ES-I3 (cell line): ENCODE measurements around the gene AKAP13.

Experiments used
- H3K36me3 ChIP-seq: 2 replicates; pipeline ENCODE4 v1.6.1; 2013; ENCODE audit warnings: mild to moderate bottlenecking, low read length, control low read depth, moderate library complexity; ENCODE audit not compliant: insufficient read depth
- H3K4me1 ChIP-seq: 2 replicates; pipeline ENCODE4 v1.6.1; 2013; ENCODE audit warnings: mild to moderate bottlenecking, control low read depth, low read length; ENCODE audit not compliant: insufficient read depth
- H3K9ac ChIP-seq: 2 replicates; pipeline ENCODE4 v1.6.1; 2013; ENCODE audit warnings: low read depth, mild to moderate bottlenecking, low read length, moderate library complexity
- H3K9me3 ChIP-seq: 2 replicates; pipeline ENCODE4 v1.6.1; 2013; ENCODE audit warnings: mild to moderate bottlenecking, low read length, moderate library complexity; ENCODE audit not compliant: control insufficient read depth, insufficient read depth

The AKAP13 gene

DNA sequence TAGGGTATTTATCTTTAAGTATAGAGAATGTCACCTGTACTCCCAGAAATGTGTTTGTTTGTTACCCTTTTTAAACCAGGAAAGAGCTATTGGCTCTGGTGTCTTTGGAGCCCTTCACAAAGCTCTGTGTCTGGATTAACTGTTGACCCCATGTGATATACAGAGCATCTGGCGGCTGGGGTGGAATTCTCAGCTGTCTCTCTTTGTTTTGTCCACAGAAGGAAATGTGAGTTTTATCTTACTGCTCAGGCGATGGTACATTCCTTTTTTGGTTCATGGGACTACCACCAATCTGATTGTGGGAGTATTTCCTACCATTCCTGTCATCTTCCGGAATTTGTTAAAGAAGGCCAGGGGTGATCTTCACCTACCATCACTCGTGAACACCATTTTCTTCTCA, 120.3 kb downstream of the AKAP13 start:
- H3K9me3 ChIP-seq = no peaks in the 10 kb centered on the region
- H3K36me3 ChIP-seq = no peaks in the 10 kb centered on the region
- H3K4me1 ChIP-seq = peaks cover 18% of the 10 kb centered on the region
- H3K9ac ChIP-seq = no peak overlapping the region

DNA sequence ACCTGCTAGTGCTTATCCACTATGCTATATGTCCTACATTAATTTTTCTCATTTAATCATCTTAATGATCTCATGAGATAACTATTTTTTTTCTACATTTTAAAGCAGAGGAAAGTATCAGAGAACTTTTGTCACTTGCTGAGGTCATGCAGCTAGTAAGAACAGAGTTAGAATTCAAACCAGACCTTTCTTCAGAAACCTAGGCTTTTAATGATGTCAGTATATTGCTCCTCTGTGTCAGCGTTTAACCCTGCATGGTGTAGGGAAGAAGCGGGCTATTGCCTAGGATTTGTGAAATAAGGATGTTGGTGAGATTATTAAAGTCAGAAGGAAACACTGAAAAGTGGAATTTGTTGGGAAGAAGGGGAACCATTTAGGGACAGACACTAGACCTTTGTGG, 121.2 kb downstream of the AKAP13 start:
- peaks cover 18% of the 10 kb centered on the region for H3K4me1 ChIP-seq
- H3K36me3 ChIP-seq = no peaks in the 10 kb centered on the region
- no peaks in the 10 kb centered on the region for H3K9me3 ChIP-seq
- H3K9ac ChIP-seq = no peak overlapping the region

DNA sequence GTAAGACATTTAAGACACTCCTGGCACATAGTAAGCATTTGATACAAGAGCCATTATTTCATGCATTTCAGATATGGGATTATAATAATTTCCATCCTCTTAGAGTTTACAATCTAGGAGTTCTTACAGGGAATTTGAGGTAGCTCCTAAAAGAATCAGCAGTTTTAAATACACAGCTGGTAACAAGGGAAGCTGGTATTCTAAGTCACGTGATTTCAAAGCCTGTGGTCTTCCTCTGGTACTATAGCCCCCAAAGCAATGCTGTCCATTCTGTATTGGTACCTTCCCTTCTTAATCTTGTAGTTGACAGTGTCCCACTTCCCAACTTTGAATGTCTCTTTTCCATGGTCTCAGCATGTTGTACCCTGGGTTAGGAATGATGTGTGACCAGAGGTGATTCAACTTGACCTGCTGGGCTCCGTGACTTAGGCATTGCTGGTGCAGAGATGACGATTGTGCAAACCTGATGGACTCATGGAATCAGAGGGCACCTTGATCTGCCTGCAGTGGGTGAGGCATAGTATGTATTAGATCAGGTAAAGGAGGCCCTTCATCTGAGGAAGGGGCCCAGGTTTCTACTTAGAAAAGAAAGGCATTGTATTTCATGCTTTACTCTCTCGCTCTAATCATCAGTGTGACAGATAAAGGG, 122.9 kb downstream of the AKAP13 start:
- no peak overlapping the region for H3K9ac ChIP-seq

GRCh38 chr15:85504749-85505676, 124.6 kb downstream of the AKAP13 start:
- Histone ChIP-seq H3K9me3 (no peaks in the 10 kb centered on the region), H3K9ac (no peak overlapping the region), H3K36me3 (no peaks in the 10 kb centered on the region), H3K4me1 (0 out of 2 replicates have a peak, but pooled peaks cover 2% of the 10 kb centered on the region)

More for the DNA sequence above, 122.9 kb downstream of the AKAP13 start:
- Histone ChIP-seq H3K36me3 (no peaks in the 10 kb centered on the region), H3K4me1 (peaks cover 17% of the 10 kb centered on the region), H3K9me3 (no peaks in the 10 kb centered on the region)

DNA sequence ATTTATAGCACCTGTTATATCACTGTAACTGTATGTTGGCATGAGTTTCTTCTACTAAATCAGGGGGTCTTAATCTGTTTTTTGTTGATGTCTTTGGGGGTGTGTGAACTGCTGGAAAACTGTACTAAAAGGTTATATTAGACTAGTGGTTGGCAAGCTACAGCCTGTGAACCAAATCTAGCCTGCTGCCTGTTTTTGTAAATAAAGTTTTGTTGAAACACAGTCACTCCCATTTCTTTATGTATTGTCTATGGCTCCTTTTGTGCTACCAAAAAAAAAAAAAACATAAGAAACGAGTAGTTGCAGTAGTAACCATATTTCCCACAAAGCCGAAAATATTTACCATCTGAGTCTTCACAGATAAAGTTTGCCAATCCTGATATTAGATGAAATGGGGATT, 126.7 kb downstream of the AKAP13 start:
- Histone ChIP-seq H3K9ac (no peak overlapping the region), H3K4me1 (no peaks in the 10 kb centered on the region), H3K36me3 (no peaks in the 10 kb centered on the region), H3K9me3 (no peaks in the 10 kb centered on the region)

- no peaks in the 10 kb centered on the region for H3K36me3 ChIP-seq
- H3K9ac ChIP-seq = no peak overlapping the region
- H3K9me3 ChIP-seq = no peaks in the 10 kb centered on the region
- H3K4me1 ChIP-seq = no peaks in the 10 kb centered on the region
These were observed 129.6 kb downstream of the AKAP13 start for GRCh38 chr15:85509973-85510372.

DNA sequence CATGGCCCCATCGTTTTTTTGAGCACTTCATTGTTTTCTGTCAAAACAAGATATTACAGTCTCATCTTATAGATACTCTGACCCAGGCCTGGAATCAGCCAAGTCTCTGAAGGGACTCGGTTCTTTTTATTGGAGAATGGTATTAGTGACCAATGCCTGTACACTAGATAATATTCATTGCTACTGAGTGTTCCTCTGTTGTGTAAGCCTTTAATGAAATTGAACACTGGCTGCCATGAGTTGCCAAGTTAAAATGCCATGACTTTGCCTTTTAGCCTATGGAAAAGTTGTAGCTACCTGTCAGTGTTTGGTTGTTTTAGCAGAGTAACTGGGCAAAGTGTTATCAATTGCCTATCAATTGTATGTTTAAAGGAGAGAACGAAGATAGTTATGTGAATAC, 134.0 kb downstream of the AKAP13 start:
- Histone ChIP-seq H3K36me3 (no peaks in the 10 kb centered on the region), H3K9me3 (no peaks in the 10 kb centered on the region), H3K4me1 (peaks cover 7% of the 10 kb centered on the region; the same call in 1 of the 2 replicates), H3K9ac (no peak overlapping the region)

DNA sequence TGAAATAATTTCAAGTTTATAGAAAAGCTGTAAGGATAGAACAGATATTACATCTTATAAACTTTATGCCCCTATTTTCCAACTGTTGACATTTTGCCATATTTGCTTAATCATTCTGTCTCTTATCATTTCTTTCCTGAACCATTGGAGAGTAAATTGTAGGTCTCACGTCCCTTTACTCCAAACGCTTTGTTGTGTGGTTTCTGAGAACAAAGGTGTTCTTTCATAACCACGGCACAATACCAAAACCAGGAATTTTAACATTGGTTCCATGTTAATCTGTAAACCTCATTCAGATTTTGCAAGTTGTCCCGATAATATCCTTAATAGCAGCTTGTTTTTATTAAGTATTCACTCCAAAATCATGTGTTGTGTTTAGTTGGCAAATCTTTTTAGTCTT, 134.8 kb downstream of the AKAP13 start:
- Histone ChIP-seq H3K36me3 (no peaks in the 10 kb centered on the region), H3K9me3 (no peaks in the 10 kb centered on the region), H3K9ac (no peak overlapping the region), H3K4me1 (peaks cover 7% of the 10 kb centered on the region; the same call in 1 of the 2 replicates)

DNA sequence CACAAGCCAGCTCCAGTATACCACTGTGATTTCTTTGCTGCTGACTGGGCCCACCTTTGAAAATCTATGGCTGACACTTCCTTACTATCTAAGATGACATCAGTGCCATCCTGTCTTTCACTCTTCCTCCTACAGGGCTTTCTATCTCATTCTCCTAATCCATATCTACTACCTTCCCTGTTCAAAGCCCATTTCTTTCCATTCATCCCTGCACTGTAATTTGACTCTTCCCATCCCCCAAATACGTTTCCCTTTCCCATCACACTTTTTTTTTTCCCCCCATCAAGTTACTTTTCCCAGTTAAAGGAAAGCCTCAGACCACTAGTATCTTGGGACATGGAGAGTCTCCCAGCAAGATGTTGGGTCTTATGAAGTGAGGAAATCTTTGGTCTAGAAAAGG, 136.7 kb downstream of the AKAP13 start:
- H3K4me1 ChIP-seq = peaks cover 7% of the 10 kb centered on the region; the same call in 1 of the 2 replicates
- H3K9ac ChIP-seq = no peak overlapping the region
- no peaks in the 10 kb centered on the region for H3K9me3 ChIP-seq
- no peaks in the 10 kb centered on the region for H3K36me3 ChIP-seq

GRCh38 chr15:85518979-85519761, 138.8 kb downstream of the AKAP13 start:
- Histone ChIP-seq H3K36me3 (no peaks in the 10 kb centered on the region), H3K9ac (no peak overlapping the region), H3K9me3 (no peaks in the 10 kb centered on the region), H3K4me1 (peaks cover 7% of the 10 kb centered on the region; the same call in 1 of the 2 replicates)

DNA sequence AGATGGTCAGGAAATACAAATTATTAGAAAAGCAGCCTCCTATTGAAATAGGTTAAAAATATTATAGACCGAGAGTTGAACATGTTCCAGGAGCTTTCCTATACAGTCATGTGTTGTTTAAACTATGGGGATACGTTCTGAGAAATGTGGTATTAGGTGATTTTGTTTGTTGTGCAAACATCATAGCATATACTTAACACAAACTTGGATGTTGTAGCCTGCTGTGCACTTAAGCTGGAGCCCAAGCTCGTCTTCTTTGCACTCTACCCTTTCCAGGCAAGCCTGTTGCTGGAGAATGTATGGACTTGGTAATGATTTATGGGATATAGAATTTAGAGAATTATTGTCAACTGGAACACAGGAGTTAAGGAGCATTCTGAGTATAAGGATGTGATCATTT, 140.2 kb downstream of the AKAP13 start:
- Histone ChIP-seq H3K4me1 (peaks cover 7% of the 10 kb centered on the region; the same call in 1 of the 2 replicates), H3K9me3 (no peaks in the 10 kb centered on the region), H3K36me3 (no peaks in the 10 kb centered on the region), H3K9ac (no peak overlapping the region)

GRCh38 chr15:85523530-85523929, 143.1 kb downstream of the AKAP13 start:
- H3K9me3 ChIP-seq = no peaks in the 10 kb centered on the region
- H3K36me3 ChIP-seq = no peaks in the 10 kb centered on the region
- no peaks in the 10 kb centered on the region for H3K4me1 ChIP-seq
- no peak overlapping the region for H3K9ac ChIP-seq

DNA sequence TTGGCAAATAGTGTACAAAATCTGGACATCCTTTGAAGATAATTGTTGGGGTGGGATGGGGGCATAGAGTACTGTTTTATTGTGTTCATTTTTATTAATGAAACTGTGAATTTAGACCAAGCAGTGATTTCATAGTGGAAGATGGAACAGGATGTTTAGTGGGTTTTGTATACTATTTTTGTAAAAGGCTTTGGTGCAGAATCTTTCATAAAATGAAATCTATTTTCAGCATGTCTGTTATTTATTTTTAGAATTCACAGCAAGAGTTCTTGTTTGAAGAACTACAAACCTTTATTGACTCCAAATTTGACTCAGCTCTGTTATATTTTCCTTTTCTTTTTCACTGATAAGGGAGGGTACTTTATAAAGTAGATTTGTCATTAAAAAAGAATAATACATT, 145.4 kb downstream of the AKAP13 start:
- H3K4me1 ChIP-seq = 0 out of 2 replicates have a peak, but pooled peaks cover 4% of the 10 kb centered on the region
- no peak overlapping the region for H3K9ac ChIP-seq
- H3K9me3 ChIP-seq = no peaks in the 10 kb centered on the region
- no peaks in the 10 kb centered on the region for H3K36me3 ChIP-seq

DNA sequence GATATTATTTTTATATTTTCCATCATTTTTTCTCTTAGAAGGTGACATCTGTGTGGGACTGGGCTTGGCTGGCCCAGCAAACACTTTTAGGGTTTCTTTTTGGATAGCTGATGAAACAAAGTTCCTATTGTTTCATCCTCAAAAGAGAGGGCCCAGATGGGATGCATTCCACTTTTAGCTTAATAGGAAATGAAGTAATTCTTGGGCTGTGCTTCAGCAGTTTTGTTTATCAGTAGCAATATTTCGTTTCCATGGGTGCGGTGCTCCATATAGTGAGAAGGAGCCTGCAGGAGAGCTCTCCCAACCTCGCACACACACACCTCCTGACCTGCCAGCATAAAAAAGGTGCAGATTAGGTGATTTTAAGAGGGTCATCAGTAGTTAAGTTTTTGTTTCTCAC, 147.5 kb downstream of the AKAP13 start:
- no peaks in the 10 kb centered on the region for H3K9me3 ChIP-seq
- no peaks in the 10 kb centered on the region for H3K36me3 ChIP-seq
- no peak overlapping the region for H3K9ac ChIP-seq
- H3K4me1 ChIP-seq = 0 out of 2 replicates have a peak, but pooled peaks cover 4% of the 10 kb centered on the region
